ENCODE results near the gene ELAVL1. TPM values are rescaled to one million over a fixed set of nuclear protein-coding genes. Genes with fewer than 3 reads are reported as not detected.

The ELAVL1 gene
- total and polyA plus RNA-seq, 9 of the 15 experiments (the other 6 are each of a cell fraction or from before 2014, with no cell fraction given): 4.3 to 172 (median 69.2) TPM

DNA sequence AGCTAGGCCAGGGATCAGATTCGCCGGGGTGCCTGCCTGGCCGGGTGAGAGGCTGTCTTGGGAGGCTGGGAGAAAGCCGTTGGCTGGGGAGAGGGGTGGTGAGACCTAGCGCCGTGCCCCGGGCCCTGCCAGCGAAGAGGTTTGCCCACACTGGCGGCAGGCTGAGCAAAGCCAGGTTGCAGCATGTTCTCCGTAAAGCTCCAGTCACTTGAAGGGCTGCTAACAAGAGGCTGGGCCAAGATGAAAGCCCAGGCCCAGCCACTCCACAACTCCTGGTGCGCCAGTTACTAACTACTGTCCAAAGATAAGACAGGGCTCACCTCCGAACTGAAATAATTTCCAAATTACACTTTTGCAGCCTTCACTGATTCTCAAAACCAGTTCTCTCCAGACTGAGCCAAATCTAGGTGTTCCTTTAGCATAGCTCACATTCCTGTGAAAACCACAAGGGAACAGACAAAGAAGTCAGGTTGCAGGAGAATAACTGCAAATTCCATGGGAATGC is 16.3 kb downstream of the ELAVL1 start:
- H3K27me3 ChIP-seq (ENCODE audit: control insufficient read depth in 2 of 2, insufficient read depth in 2 of 2, low read length in 2 of 2): no peaks in the 10 kb centered on the region
- intact Hi-C loops (cut with micrococcal nuclease): no loop called here
- FAIRE-seq: no peak
- H4K20me1 ChIP-seq (replicated peaks; ENCODE audit: control insufficient read depth, insufficient read depth, low read length): peaks cover 26% of the 10 kb centered on the region
- H3K4me3 ChIP-seq: no peak overlapping the region
- H3K79me2 ChIP-seq (ENCODE audit: control insufficient read depth, insufficient read depth, low read length): peaks cover 73% of the 10 kb centered on the region
- no peak overlapping the region; the same call in 2 of the 3 replicates for H3K27ac ChIP-seq (ENCODE audit: extremely low read depth, low read depth, low read length)
- H3K9me1 ChIP-seq (ENCODE audit: control insufficient read depth, insufficient read depth, low read length): peaks cover 7% of the 10 kb centered on the region
- DNase-seq (ENCODE audit: extremely low read depth in 1 of 4, low spot score in 3 of 4): no peak
- no peak overlapping the region for H2AFZ ChIP-seq (ENCODE audit: low read depth, low read length)
- peaks cover 1 to 6% of the 10 kb centered on the region in 2 experiments; a peak in 2 of 5 replicates for H3K4me1 ChIP-seq (replicated peaks in 1 of 2; ENCODE audit: control insufficient read depth in 2 of 2, insufficient read depth in 2 of 2, low read length in 2 of 2)
- TF ChIP-seq TEAD4 (IDR thresholded peaks at IDR 0.05; ENCODE audit: low read length) (no peak), TEAD4 (CRISPR knock-in tag; IDR thresholded peaks at IDR 0.05; ENCODE audit: borderline replicate concordance) (no peak)
- no peak for ATAC-seq
- H3K36me3 ChIP-seq (ENCODE audit: control insufficient read depth, insufficient read depth, low read length): peaks cover 94% of the 10 kb centered on the region
- BruUV-seq (replicated peaks): no TSS peak
- in situ Hi-C loops (cut with MboI): no loop called here
- H3K4me2 ChIP-seq (ENCODE audit: insufficient read depth, low read length): no peak overlapping the region
- no peaks in the 10 kb centered on the region for H3K9me3 ChIP-seq (replicated peaks; ENCODE audit: control insufficient read depth, insufficient read depth, low read depth, low read length)
- no peak overlapping the region for H3K9ac ChIP-seq (ENCODE audit: insufficient read depth in 1 of 2, low read depth in 2 of 2, low read length in 2 of 2)
- CTCF ChIA-PET (ENCODE audit: low intra/inter-chr PET ratio): no interaction called here
- POLR2A ChIA-PET: interaction anchor here (0.6 to 1.0 kb wide), 3 partner anchors 18 to 1834 kb away, joined by 3 read pairs; no protein-coding TSS in a partner anchor
- WGBS (ENCODE audit: insufficient coverage, low coverage, missing lambda C conversion rate): 96% methylated on average over 8 of the region's 12 CpGs

DNA sequence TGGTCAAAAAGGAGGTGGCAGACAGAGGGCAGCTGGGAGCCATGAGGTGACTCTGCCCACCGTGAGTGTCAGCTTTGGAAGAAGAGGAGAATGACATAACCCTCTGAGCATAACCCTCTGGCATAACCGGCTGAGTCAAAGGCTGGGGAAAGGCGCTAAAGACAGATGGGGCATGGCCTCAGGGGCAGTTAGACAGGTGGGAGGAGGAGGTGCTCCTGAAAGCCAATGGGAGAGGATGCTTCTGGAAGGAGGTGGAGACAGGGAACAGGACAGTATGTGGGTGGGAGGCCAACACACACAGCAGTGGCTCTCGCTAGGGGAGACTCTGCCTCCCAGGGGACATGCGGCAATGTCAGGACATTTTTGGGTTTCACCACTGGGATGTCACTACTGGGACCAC is 17.1 kb downstream of the ELAVL1 start:
- Histone ChIP-seq H3K9me3 (replicated peaks; ENCODE audit: control insufficient read depth, insufficient read depth, low read depth, low read length) (no peaks in the 10 kb centered on the region; the same call in 1 of the 2 replicates), H3K27ac (ENCODE audit: extremely low read depth, low read depth, low read length) (no peak overlapping the region), H3K36me3 (ENCODE audit: control insufficient read depth, insufficient read depth, low read length) (peaks cover 94% of the 10 kb centered on the region), H3K4me3 (no peak overlapping the region), H4K20me1 (replicated peaks; ENCODE audit: control insufficient read depth, insufficient read depth, low read length) (peaks cover 23% of the 10 kb centered on the region), H3K27me3 (ENCODE audit: control insufficient read depth in 2 of 2, insufficient read depth in 2 of 2, low read length in 2 of 2) (no peaks in the 10 kb centered on the region), H3K79me2 (ENCODE audit: control insufficient read depth, insufficient read depth, low read length) (peaks cover 73% of the 10 kb centered on the region), H2AFZ (ENCODE audit: low read depth, low read length) (no peak overlapping the region), H3K4me2 (ENCODE audit: insufficient read depth, low read length) (no peak overlapping the region), H3K9ac (ENCODE audit: insufficient read depth in 1 of 2, low read depth in 2 of 2, low read length in 2 of 2) (peak overlapping the region in 1 of 2 experiments; percentile 1; a peak in 1 of 4 replicates), H3K4me1 (replicated peaks in 1 of 2; ENCODE audit: control insufficient read depth in 2 of 2, insufficient read depth in 2 of 2, low read length in 2 of 2) (peaks cover 0 to 8% of the 10 kb centered on the region in 2 experiments; a peak in 1 of 5 replicates), H3K9me1 (ENCODE audit: control insufficient read depth, insufficient read depth, low read length) (peaks cover 3% of the 10 kb centered on the region)
- FAIRE-seq (no peak), DNase-seq (ENCODE audit: extremely low read depth in 1 of 4, low spot score in 3 of 4) (no peak), ATAC-seq (no peak)
- in situ Hi-C loops (cut with MboI) (no loop called here), intact Hi-C loops (cut with micrococcal nuclease) (no loop called here)
- POLR2A ChIA-PET: interaction anchor here (0.6 kb wide), 1 partner anchor 1835 kb away, joined by 3 read pairs; no protein-coding TSS in a partner anchor
- WGBS (ENCODE audit: insufficient coverage, low coverage, missing lambda C conversion rate): 80% methylated on average over 5 of the region's 5 CpGs
- no peak for TF ChIP-seq PATZ1 (CRISPR knock-in tag; IDR thresholded peaks at IDR 0.05; ENCODE audit: borderline replicate concordance)
- TF ChIP-seq POLR2G (IDR thresholded peaks at IDR 0.05; ENCODE audit: low read depth, low read length): 0 out of 2 replicates have a peak, but pooled peaks have one; percentile 21
- CTCF ChIA-PET (ENCODE audit: low intra/inter-chr PET ratio): no interaction called here
- no TSS peak for BruUV-seq (replicated peaks)
